ENCODE results near the gene EPS15.
"Not testable (repeated sequence)": the region's sequence is repeated elsewhere in the genome, so short reads cannot be mapped to it uniquely, and the experiment has no call there.

Gene EPS15

GRCh38 chr1:51326839-51327238, 192.2 kb downstream of the EPS15 start:
- no peak overlapping the region for H3K4me3 ChIP-seq (replicated peaks; ENCODE audit: low read depth, low read length)
- DNase-seq (ENCODE audit: extremely low read depth, low read depth): no peak
- no peak for TF ChIP-seq CTCF (IDR thresholded peaks at IDR 0.05; ENCODE audit: low read depth, low read length, missing control alignments)

- H3K4me3 ChIP-seq (replicated peaks; ENCODE audit: low read depth, low read length): no peak overlapping the region
- no peak for DNase-seq (ENCODE audit: extremely low read depth, low read depth)
- TF ChIP-seq CTCF (IDR thresholded peaks at IDR 0.05; ENCODE audit: low read depth, low read length, missing control alignments): no peak
Measured at GRCh38 chr1:51325878-51326755, 192.9 kb downstream of the EPS15 start.

GRCh38 chr1:51325391-51325790, 193.7 kb downstream of the EPS15 start:
- DNase-seq (ENCODE audit: extremely low read depth, low read depth): no peak
- no peak for TF ChIP-seq CTCF (IDR thresholded peaks at IDR 0.05; ENCODE audit: low read depth, low read length, missing control alignments)
- H3K4me3 ChIP-seq (replicated peaks; ENCODE audit: low read depth, low read length): no peak overlapping the region

- H3K4me3 ChIP-seq (replicated peaks; ENCODE audit: low read depth, low read length); DNase-seq (ENCODE audit: extremely low read depth, low read depth): not testable (repeated sequence)
Measured at GRCh38 chr1:51325011-51325385, 194.1 kb downstream of the EPS15 start.

- TF ChIP-seq CTCF (IDR thresholded peaks at IDR 0.05; ENCODE audit: low read depth, low read length, missing control alignments): no peak
- no peak for DNase-seq (ENCODE audit: extremely low read depth, low read depth)
Measured at GRCh38 chr1:51324251-51325010, 194.6 kb downstream of the EPS15 start.

GRCh38 chr1:51323778-51324177, 195.3 kb downstream of the EPS15 start:
- DNase-seq (ENCODE audit: extremely low read depth, low read depth): no peak

More at GRCh38 chr1:51324251-51325010, 194.6 kb downstream of the EPS15 start:
- no peak overlapping the region for H3K4me3 ChIP-seq (replicated peaks; ENCODE audit: low read depth, low read length)

More at GRCh38 chr1:51323778-51324177, 195.3 kb downstream of the EPS15 start:
- H3K4me3 ChIP-seq (replicated peaks; ENCODE audit: low read depth, low read length): no peak overlapping the region
- no peak for TF ChIP-seq CTCF (IDR thresholded peaks at IDR 0.05; ENCODE audit: low read depth, low read length, missing control alignments)
